ENCODE data around the gene TPSAB1. TPM values are rescaled to one million over a fixed set of nuclear protein-coding genes. Genes with fewer than 3 reads are reported as not detected.
A peak's percentile ranks its signal among the peaks of the same experiment; 100 is the strongest.

Gene TPSAB1
- total and polyA plus RNA-seq, 2 experiments from 2014 or later: not detected

- Histone ChIP-seq H3K79me2 (ENCODE audit: insufficient read depth) (no peaks in the 10 kb centered on the region), H3K27me3 (replicated peaks; ENCODE audit: insufficient read depth) (no peaks in the 10 kb centered on the region), H3K27ac (no peak overlapping the region), H3K4me3 (no peak overlapping the region), H4K20me1 (ENCODE audit: insufficient read depth) (no peaks in the 10 kb centered on the region), H3K4me1 (ENCODE audit: insufficient read depth) (no peaks in the 10 kb centered on the region), H3K9me2 (ENCODE audit: insufficient read depth) (no peaks in the 10 kb centered on the region), H2AFZ (no peak overlapping the region), H3K9me3 (ENCODE audit: low read depth) (no peaks in the 10 kb centered on the region), H3K4me2 (ENCODE audit: unreplicated experiment) (no peak overlapping the region), H3F3A (ENCODE audit: insufficient read depth) (no peaks in the 10 kb centered on the region), H3K36me3 (ENCODE audit: low read depth) (no peaks in the 10 kb centered on the region), H3K9ac (no peak overlapping the region)
- WGBS, 2 experiments (ENCODE audit: low coverage in 1 of 2, low lambda C conversion rate in 2 of 2, missing lambda C conversion rate in 2 of 2): 43 to 46% methylated on average over 22 to 29 of the region's 29 CpGs
- in situ Hi-C loops (cut with MboI): no loop called here
- no peak for TF ChIP-seq EZH2 (IDR thresholded peaks at IDR 0.05; ENCODE audit: insufficient read depth, poor library complexity, severe bottlenecking)
- TF ChIP-seq EZH2phosphoT487 (IDR thresholded peaks at IDR 0.05; ENCODE audit: insufficient read depth, low read depth): no peak
- DNase-seq: no peak
Observed at GRCh38 chr16:1193825-1194581, 46.5 kb upstream of the TPSAB1 start.

GRCh38 chr16:1194665-1195392, 45.7 kb upstream of the TPSAB1 start:
- Histone ChIP-seq H3K79me2 (ENCODE audit: insufficient read depth) (no peaks in the 10 kb centered on the region), H3K9me2 (ENCODE audit: insufficient read depth) (no peaks in the 10 kb centered on the region), H3K4me2 (ENCODE audit: unreplicated experiment) (no peak overlapping the region), H2AFZ (no peak overlapping the region), H3K36me3 (ENCODE audit: low read depth) (no peaks in the 10 kb centered on the region), H3K27ac (no peak overlapping the region), H3F3A (ENCODE audit: insufficient read depth) (no peaks in the 10 kb centered on the region), H3K9ac (no peak overlapping the region), H3K4me1 (ENCODE audit: insufficient read depth) (no peaks in the 10 kb centered on the region), H4K20me1 (ENCODE audit: insufficient read depth) (no peaks in the 10 kb centered on the region), H3K9me3 (ENCODE audit: low read depth) (no peaks in the 10 kb centered on the region), H3K4me3 (no peak overlapping the region), H3K27me3 (replicated peaks; ENCODE audit: insufficient read depth) (no peaks in the 10 kb centered on the region)
- TF ChIP-seq EZH2 (IDR thresholded peaks at IDR 0.05; ENCODE audit: insufficient read depth, poor library complexity, severe bottlenecking): no peak
- no peak for TF ChIP-seq EZH2phosphoT487 (IDR thresholded peaks at IDR 0.05; ENCODE audit: insufficient read depth, low read depth)
- in situ Hi-C loops (cut with MboI): no loop called here
- peak; percentile 28 for DNase-seq
- 14 to 31% methylated on average over 26 to 56 of the region's 61 CpGs for WGBS, 2 experiments (ENCODE audit: low coverage in 1 of 2, low lambda C conversion rate in 2 of 2, missing lambda C conversion rate in 2 of 2)

- Histone ChIP-seq H2AFZ (no peak overlapping the region), H3K27ac (no peak overlapping the region), H4K20me1 (ENCODE audit: insufficient read depth) (no peaks in the 10 kb centered on the region), H3K4me1 (ENCODE audit: insufficient read depth) (no peaks in the 10 kb centered on the region), H3F3A (ENCODE audit: insufficient read depth) (no peaks in the 10 kb centered on the region), H3K4me3 (no peak overlapping the region), H3K4me2 (ENCODE audit: unreplicated experiment) (no peak overlapping the region), H3K9me2 (ENCODE audit: insufficient read depth) (no peaks in the 10 kb centered on the region), H3K9ac (no peak overlapping the region), H3K36me3 (ENCODE audit: low read depth) (no peaks in the 10 kb centered on the region), H3K9me3 (ENCODE audit: low read depth) (no peaks in the 10 kb centered on the region), H3K79me2 (ENCODE audit: insufficient read depth) (no peaks in the 10 kb centered on the region), H3K27me3 (replicated peaks; ENCODE audit: insufficient read depth) (no peaks in the 10 kb centered on the region)
- DNase-seq: no peak
- in situ Hi-C loops (cut with MboI): no loop called here
- WGBS, 2 experiments (ENCODE audit: low coverage in 1 of 2, low lambda C conversion rate in 2 of 2, missing lambda C conversion rate in 2 of 2): 72 to 74% methylated on average over 8 to 14 of the region's 14 CpGs
- TF ChIP-seq EZH2 (IDR thresholded peaks at IDR 0.05; ENCODE audit: insufficient read depth, poor library complexity, severe bottlenecking) (no peak), EZH2phosphoT487 (IDR thresholded peaks at IDR 0.05; ENCODE audit: insufficient read depth, low read depth) (no peak)
Observed at GRCh38 chr16:1195393-1195666, 45.2 kb upstream of the TPSAB1 start.

- H3K9me3 ChIP-seq (ENCODE audit: low read depth): no peaks in the 10 kb centered on the region
- H3K27me3 ChIP-seq (replicated peaks; ENCODE audit: insufficient read depth): no peaks in the 10 kb centered on the region
- no peak overlapping the region for H3K27ac ChIP-seq
- H3K4me2 ChIP-seq (ENCODE audit: unreplicated experiment): no peak overlapping the region
- no peak for DNase-seq
- WGBS, 2 experiments (ENCODE audit: low coverage in 1 of 2, low lambda C conversion rate in 2 of 2, missing lambda C conversion rate in 2 of 2): 49 to 60% methylated on average over 11 of the region's 11 CpGs
- no peak overlapping the region for H3K9ac ChIP-seq
- H3K79me2 ChIP-seq (ENCODE audit: insufficient read depth): no peaks in the 10 kb centered on the region
- H3K36me3 ChIP-seq (ENCODE audit: low read depth): no peaks in the 10 kb centered on the region
- H3F3A ChIP-seq (ENCODE audit: insufficient read depth): no peaks in the 10 kb centered on the region
- in situ Hi-C loops (cut with MboI): no loop called here
- H3K9me2 ChIP-seq (ENCODE audit: insufficient read depth): no peaks in the 10 kb centered on the region
- H3K4me1 ChIP-seq (ENCODE audit: insufficient read depth): no peaks in the 10 kb centered on the region
- H4K20me1 ChIP-seq (ENCODE audit: insufficient read depth): no peaks in the 10 kb centered on the region
- TF ChIP-seq EZH2 (IDR thresholded peaks at IDR 0.05; ENCODE audit: insufficient read depth, poor library complexity, severe bottlenecking): no peak
- TF ChIP-seq EZH2phosphoT487 (IDR thresholded peaks at IDR 0.05; ENCODE audit: insufficient read depth, low read depth): no peak
- H2AFZ ChIP-seq: no peak overlapping the region
- H3K4me3 ChIP-seq: no peak overlapping the region
Observed at GRCh38 chr16:1196494-1196893, 44.0 kb upstream of the TPSAB1 start.
